ENCODE measurements around the gene ARHGAP25. TPM values are rescaled to one million over a fixed set of nuclear protein-coding genes. Genes with fewer than 3 reads are reported as not detected.

Gene ARHGAP25
- total and polyA plus RNA-seq, 10 of the 15 experiments (the other 5 are each of a cell fraction or from before 2014, with no cell fraction given) = 0.15 to 1.0 (median 0.46) TPM

GRCh38 chr2:68764041-68764805, 29.6 kb downstream of the ARHGAP25 start (continued):
- TF ChIP-seq ZBTB33 (IDR thresholded peaks at IDR 0.05) (no peak), BRCA1 (IDR thresholded peaks at IDR 0.05; ENCODE audit: low read depth, low read length) (no peak)

- Histone ChIP-seq H3K27me3 (replicated peaks in 1 of 2; ENCODE audit: control insufficient read depth in 2 of 2, insufficient read depth in 2 of 2, low read length in 1 of 2) (peaks cover 1 to 6% of the 10 kb centered on the region in 2 experiments; a peak in 3 of 4 replicates), H2AFZ (ENCODE audit: control insufficient read depth, low read depth, low read length) (no peak overlapping the region; the same call in 1 of the 2 replicates), H3K36me3 (ENCODE audit: control insufficient read depth in 2 of 2, insufficient read depth in 2 of 2, low read length in 1 of 2) (no peaks in the 10 kb centered on the region), H3K27ac (ENCODE audit: control insufficient read depth, insufficient read depth) (no peak overlapping the region), H3K4me2 (ENCODE audit: control insufficient read depth, insufficient read depth) (peak overlapping the region; percentile 2), H3K4me1 (ENCODE audit: control insufficient read depth, insufficient read depth, low read length) (peaks cover 44% of the 10 kb centered on the region), H3K9me3 (replicated peaks; ENCODE audit: control insufficient read depth, insufficient read depth, low read length) (no peaks in the 10 kb centered on the region; the same call in 2 of the 3 replicates), H3K9ac (ENCODE audit: control insufficient read depth, insufficient read depth, low read length) (no peak overlapping the region), H3K4me3 (0 out of 2 replicates have a peak overlapping the region, but pooled peaks have one; percentile 5), H4K20me1 (ENCODE audit: control insufficient read depth, insufficient read depth) (no peaks in the 10 kb centered on the region), H3K79me2 (ENCODE audit: control insufficient read depth, insufficient read depth, low read length) (no peaks in the 10 kb centered on the region)
- POLR2A ChIA-PET = interaction anchor here (1.0 kb wide), 1 partner anchor 160 kb away, joined by 3 read pairs; no protein-coding TSS in a partner anchor
- 54% methylated on average over 5 of the region's 5 CpGs for whole genome bisulfite sequencing (ENCODE audit: insufficient coverage, insufficient replicate concordance, low lambda C conversion rate, missing lambda C conversion rate)
- SMC1A ChIA-PET (ENCODE audit: uncharacterized antibody, unreplicated experiment) = interaction anchor here (1.5 kb wide), 1 partner anchor 24 kb away, joined by 3 read pairs; no protein-coding TSS in a partner anchor
- BruUV-seq (replicated peaks) = no TSS peak
- CTCF ChIA-PET = interaction anchor here (1.4 to 1.8 kb wide), 2 partner anchors 13 to 74 kb away, joined by 5 to 10 read pairs; no protein-coding TSS in a partner anchor
- RAD21 ChIA-PET (ENCODE audit: unreplicated experiment) = interaction anchor here (1.3 kb wide), 1 partner anchor 299 kb away, joined by 5 read pairs; no protein-coding TSS in a partner anchor
- intact Hi-C loops (cut with micrococcal nuclease; ENCODE audit: unreplicated experiment) (no loop called here), in situ Hi-C loops (cut with MboI) (no loop called here)
- ATAC-seq (no peak), FAIRE-seq (no peak), DNase-seq (ENCODE audit: low read depth, low spot score) (no peak)
- TF ChIP-seq BMI1 (IDR thresholded peaks at IDR 0.05; ENCODE audit: borderline replicate concordance) (no peak), NKRF (conservative IDR thresholded peaks at IDR 0.05) (no peak), CBX5 (IDR thresholded peaks at IDR 0.05; ENCODE audit: low read depth) (no peak), BRCA1 (IDR thresholded peaks at IDR 0.05; ENCODE audit: low read depth, low read length) (no peak), SMAD1 (IDR thresholded peaks at IDR 0.05; ENCODE audit: low read depth, partially characterized antibody) (no peak), ZNF24 (IDR thresholded peaks at IDR 0.05) (no peak), YY1 (IDR thresholded peaks at IDR 0.05; ENCODE audit: low read depth, low read length) (no peak), BACH1 (IDR thresholded peaks at IDR 0.05; ENCODE audit: borderline replicate concordance) (no peak), ZNF207 (IDR thresholded peaks at IDR 0.05; ENCODE audit: borderline replicate concordance) (no peak), RB1 (IDR thresholded peaks at IDR 0.05; ENCODE audit: borderline replicate concordance) (no peak), EGR1 (IDR thresholded peaks at IDR 0.05; ENCODE audit: borderline replicate concordance in 1 of 2, low read depth in 2 of 2, low read length in 2 of 2) (no peak), MEF2B (IDR thresholded peaks at IDR 0.05; ENCODE audit: partially characterized antibody, poor library complexity, severe bottlenecking) (no peak), POLR2AphosphoS5 (IDR thresholded peaks at IDR 0.05; ENCODE audit: low read length) (no peak), NFIC (IDR thresholded peaks at IDR 0.05; ENCODE audit: low read depth, low read length) (no peak)
Measured at GRCh38 chr2:68764806-68765311, 30.2 kb downstream of the ARHGAP25 start.

Measured in GM12878 (cell line).